Lower leg skin (tissue), 4 donors: ENCODE data around the gene SMIM22. TPM values are rescaled to one million over a fixed set of nuclear protein-coding genes. Genes with fewer than 3 reads are reported as not detected.

Experiments
- DNase-seq, 2 donors: peaks; one replicate each; pipeline ENCODE4 v3.0.0-alpha.2; 2019; ENCODE audit warnings: low spot score in 2 of 2
- H3K4me3 ChIP-seq: fragments of 200-600 bp; sonication (generic); 2 replicates; pipeline ENCODE4 v1.5.1; 2017; ENCODE audit warnings: mild to moderate bottlenecking, low read depth; ENCODE audit not compliant: poor library complexity, severe bottlenecking
- POLR2A ChIP-seq, 2 donors: fragments of 450-650 bp; IDR thresholded peaks; one replicate each; pipeline ENCODE4 v1.6.1; 2016 to 2017; ENCODE audit warnings: antibody characterized with exemption in 2 of 2, mild to moderate bottlenecking in 1 of 2, moderate library complexity in 1 of 2
- WGBS, 2 donors: methylation state at CpG; one replicate each; pipeline ENCODE4 v1.1.5; 2018; 5-methylcytosine and 5-hydroxymethylcytosine counted together
- intact Hi-C: fragments of 100-400 bp; cut with DNase I; formaldehyde crosslinking; loops from one replicate; pipeline ENCODE4 v1.15.0; 2023; ENCODE audit warnings: low total_unique reads
- total RNA-seq, 4 donors: library from RNA; depleted of rRNA; stranded (reverse); fragments of >200 nt; gene quantifications; one replicate each; pipeline ENCODE4 v1.1.0, GENCODE V29; 2016
- TF ChIP-seq, protein P1 (sequence below), 3 donors: fragments of 450-650 bp; IDR thresholded peaks; one replicate each; pipeline ENCODE4 v1.5.1; 2016; ENCODE audit warnings: antibody characterized with exemption in 3 of 3, mild to moderate bottlenecking in 3 of 3, moderate library complexity in 2 of 3

Gene SMIM22
- total RNA-seq, 4 donors from 2014 or later: 6.6 to 10.6 (median 7.6) TPM; not detected in 1

DNA sequence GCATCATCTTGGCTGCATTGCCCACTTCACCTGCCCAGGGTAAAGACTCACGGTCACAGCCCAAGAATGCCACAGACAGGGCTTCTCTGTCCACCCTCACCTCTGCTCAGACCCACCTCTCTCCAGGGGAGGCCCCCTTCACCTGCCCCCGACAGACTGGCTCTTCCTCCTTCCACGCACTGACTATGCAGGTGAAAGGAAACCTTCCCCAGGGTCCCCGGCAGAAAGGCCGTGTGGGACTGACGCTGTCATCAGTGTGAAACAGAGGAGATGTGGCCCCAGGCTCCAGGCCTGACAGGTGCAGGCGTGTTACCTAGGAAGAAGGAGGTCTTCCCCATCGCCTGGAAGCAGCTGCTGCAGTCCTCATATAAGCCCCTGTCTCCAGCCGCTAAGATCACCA is 16.6 kb downstream of the SMIM22 start:
- no peak for DNase-seq
- intact Hi-C loops: no loop called here
- 87 to 91% methylated on average over 9 of the region's 9 CpGs for WGBS, 2 donors

DNA sequence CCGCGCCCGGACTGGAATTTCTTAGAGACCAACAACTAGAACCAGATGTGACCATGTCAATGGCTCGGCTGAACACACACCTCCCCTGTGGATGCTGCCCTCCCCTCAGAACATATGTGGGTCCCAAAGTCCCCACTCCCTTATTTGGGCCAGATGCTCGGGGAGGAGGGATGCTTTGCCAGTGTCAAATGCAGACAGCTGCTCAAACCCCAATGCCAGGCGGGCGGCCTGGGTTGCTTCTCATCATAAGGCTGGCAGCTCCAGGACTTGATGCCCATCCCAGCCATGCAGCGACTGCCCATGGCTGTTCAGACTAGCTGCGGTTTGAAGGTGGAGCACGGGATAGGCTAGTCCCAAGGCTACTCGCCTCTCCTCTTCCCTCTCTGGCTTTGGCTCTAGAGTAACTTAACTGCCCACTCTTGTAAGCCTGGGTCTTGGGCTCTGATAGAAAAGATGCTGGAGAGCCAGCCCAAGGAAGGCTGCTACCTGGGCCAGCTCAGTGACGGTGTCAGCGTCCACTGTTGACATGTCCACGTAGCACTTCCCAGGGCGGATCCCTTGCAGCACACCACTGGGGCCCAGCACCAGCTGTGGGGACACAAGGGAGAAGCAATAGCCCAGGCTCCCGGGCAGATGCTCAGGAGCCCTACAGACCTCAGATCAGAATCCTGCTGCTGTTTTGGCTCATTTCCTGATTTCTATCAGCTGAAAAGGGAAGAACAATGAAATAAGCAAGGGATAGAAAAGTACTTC is 18.3 kb downstream of the SMIM22 start:
- intact Hi-C loops: no loop called here
- TF ChIP-seq POLR2A (IDR thresholded peaks at IDR 0.05): no peak
- TF ChIP-seq, protein P1, sequence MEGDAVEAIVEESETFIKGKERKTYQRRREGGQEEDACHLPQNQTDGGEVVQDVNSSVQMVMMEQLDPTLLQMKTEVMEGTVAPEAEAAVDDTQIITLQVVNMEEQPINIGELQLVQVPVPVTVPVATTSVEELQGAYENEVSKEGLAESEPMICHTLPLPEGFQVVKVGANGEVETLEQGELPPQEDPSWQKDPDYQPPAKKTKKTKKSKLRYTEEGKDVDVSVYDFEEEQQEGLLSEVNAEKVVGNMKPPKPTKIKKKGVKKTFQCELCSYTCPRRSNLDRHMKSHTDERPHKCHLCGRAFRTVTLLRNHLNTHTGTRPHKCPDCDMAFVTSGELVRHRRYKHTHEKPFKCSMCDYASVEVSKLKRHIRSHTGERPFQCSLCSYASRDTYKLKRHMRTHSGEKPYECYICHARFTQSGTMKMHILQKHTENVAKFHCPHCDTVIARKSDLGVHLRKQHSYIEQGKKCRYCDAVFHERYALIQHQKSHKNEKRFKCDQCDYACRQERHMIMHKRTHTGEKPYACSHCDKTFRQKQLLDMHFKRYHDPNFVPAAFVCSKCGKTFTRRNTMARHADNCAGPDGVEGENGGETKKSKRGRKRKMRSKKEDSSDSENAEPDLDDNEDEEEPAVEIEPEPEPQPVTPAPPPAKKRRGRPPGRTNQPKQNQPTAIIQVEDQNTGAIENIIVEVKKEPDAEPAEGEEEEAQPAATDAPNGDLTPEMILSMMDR (IDR thresholded peaks at IDR 0.05): no peak
- WGBS, 2 donors: 94 to 95% methylated on average over 12 to 14 of the region's 16 CpGs

More for the DNA sequence above, 16.6 kb downstream of the SMIM22 start:
- H3K4me3 ChIP-seq: no peak overlapping the region
- TF ChIP-seq, protein P1 (IDR thresholded peaks at IDR 0.05): no peak
- TF ChIP-seq POLR2A (IDR thresholded peaks at IDR 0.05): no peak

DNA sequence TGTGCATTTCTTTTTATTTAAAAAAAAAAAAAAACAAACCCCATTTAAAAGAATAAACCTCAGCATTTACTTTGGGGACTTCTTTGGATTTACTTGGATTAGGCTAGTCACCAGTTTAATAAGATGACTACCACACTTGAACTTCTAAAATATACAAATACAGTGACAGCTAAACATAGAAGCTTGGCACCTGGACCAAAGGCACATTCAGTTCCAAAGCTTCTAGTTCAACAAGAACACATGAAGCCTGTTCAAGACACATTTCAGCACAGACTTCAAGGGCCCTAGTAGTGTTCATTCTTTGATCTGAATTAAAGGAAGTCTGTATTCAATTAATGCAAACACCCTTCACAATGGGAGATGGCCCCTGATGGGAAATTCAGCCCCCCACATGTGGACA is 18.9 kb downstream of the SMIM22 start:
- no peak for DNase-seq
- TF ChIP-seq, protein P1 (IDR thresholded peaks at IDR 0.05): no peak
- TF ChIP-seq POLR2A (IDR thresholded peaks at IDR 0.05): no peak
- H3K4me3 ChIP-seq: no peak overlapping the region
- intact Hi-C loops: no loop called here

More for the DNA sequence above, 18.3 kb downstream of the SMIM22 start:
- no peak overlapping the region for H3K4me3 ChIP-seq
- DNase-seq: no peak

DNA sequence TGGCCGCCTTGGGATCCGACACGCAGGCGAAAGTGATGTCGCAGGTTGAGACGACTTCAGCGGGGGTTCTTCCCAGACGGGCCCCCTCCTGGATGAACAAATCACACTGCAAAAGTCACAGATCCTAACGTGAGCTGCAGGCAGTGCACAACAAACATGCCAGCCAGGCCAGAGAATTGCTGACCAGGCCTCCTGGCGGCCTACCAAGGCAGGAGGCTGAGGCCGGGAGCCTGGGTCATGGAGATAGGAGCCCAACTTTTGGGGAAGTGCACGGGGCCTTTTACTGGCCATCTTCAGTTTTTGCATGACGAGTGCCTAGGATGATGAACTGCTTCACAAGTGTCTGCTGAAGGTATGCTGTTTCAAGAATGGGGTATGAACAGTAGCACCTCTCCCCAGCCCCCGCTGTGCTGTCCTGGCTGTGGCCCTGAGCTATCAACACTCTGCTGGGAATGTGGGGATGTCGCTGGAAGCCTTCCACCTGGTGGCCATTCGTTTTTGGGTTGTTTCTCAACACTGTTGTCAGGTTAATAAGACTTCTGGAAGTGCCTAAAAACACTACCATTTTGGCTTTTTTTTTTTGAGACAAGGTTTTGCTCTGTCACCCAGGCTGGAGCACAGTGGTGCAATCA is 19.5 kb downstream of the SMIM22 start:
- intact Hi-C loops: no loop called here
- no peak for TF ChIP-seq POLR2A (IDR thresholded peaks at IDR 0.05)
- TF ChIP-seq, protein P1 (IDR thresholded peaks at IDR 0.05): no peak
- 89 to 91% methylated on average over 16 of the region's 16 CpGs for WGBS, 2 donors
- no peak for DNase-seq
- H3K4me3 ChIP-seq: no peak overlapping the region

DNA sequence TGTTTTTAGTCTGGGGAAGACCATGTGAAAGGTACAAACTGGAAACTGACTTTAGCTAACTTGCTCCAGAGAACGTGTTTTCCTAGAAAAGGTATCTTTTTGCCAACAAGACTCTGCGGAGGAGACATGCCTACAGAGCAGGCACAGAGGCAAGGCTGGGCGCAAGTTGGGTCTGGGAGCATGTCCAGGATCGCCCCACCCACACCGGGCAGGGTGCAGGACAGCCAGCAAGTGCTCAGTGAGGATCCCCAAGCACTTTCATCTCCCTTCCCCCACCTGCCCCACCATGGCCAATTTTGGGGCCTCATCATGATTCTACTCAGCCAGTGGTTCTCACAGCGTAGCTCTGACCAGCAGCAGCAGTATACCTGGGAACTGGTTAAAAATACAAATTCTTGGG is 25.5 kb downstream of the SMIM22 start:
- intact Hi-C loops: no loop called here
- WGBS, 2 donors: 56 to 63% methylated on average over 6 of the region's 6 CpGs
- DNase-seq: no peak
- TF ChIP-seq POLR2A (IDR thresholded peaks at IDR 0.05): no peak
- TF ChIP-seq, protein P1 (IDR thresholded peaks at IDR 0.05): no peak
- H3K4me3 ChIP-seq: no peak overlapping the region
